Measurements from ENCODE around the gene SH2B2.

SH2B2 gene

DNA sequence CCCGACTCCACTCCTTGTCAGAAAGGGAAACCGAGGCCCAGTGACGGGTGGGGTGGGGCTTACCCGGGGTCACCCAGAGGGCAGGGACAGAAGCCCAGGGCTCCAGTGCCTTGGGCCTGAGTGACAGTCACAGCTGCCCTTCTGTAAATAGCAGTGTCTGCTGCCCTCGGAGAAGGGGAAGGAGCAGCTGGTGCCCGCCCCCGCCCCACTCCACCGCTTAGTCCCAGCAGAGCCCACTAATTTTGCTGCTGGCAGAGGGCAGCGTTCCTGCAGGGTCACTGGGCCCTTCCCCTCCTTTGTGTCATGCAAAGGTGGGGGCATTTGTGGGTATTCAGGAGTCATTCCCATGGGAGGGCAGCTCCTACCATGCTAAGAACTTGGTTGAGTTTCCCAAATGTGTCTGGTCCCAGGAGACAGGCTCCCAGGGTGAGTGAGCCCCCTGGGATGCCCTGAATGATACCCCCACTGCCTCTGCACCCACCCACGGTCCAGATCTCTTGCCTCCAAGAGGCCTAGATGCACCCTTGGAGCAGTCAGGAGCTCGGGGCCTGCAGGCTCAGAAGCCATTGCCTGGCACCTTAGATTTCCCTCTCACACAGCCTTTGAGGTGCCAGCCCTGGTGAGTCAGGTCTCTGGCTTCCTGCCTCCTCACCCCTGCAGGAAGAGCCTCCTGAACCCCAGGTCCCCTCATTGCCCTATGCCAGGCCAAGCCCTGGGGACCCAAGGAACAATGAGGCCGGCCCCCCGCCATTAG, 17.2 kb downstream of the SH2B2 start:
- peak; percentile 31; the same call in 1 of the 3 replicates for ATAC-seq
- TF ChIP-seq, protein P1, sequence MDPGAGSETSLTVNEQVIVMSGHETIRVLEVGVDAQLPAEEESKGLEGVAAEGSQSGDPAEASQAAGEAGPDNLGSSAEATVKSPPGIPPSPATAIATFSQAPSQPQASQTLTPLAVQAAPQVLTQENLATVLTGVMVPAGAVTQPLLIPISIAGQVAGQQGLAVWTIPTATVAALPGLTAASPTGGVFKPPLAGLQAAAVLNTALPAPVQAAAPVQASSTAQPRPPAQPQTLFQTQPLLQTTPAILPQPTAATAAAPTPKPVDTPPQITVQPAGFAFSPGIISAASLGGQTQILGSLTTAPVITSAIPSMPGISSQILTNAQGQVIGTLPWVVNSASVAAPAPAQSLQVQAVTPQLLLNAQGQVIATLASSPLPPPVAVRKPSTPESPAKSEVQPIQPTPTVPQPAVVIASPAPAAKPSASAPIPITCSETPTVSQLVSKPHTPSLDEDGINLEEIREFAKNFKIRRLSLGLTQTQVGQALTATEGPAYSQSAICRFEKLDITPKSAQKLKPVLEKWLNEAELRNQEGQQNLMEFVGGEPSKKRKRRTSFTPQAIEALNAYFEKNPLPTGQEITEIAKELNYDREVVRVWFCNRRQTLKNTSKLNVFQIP (CRISPR knock-in tag; IDR thresholded peaks at IDR 0.05; ENCODE audit: borderline replicate concordance, low read depth) = no peak
- TF ChIP-seq ZNF70 (CRISPR knock-in tag; IDR thresholded peaks at IDR 0.05) (no peak), OSR1 (CRISPR knock-in tag; IDR thresholded peaks at IDR 0.05) (no peak), ARNTL (CRISPR knock-in tag; IDR thresholded peaks at IDR 0.05; ENCODE audit: borderline replicate concordance, low read depth) (no peak), ZFP3 (CRISPR knock-in tag; IDR thresholded peaks at IDR 0.05) (no peak), CSDC2 (CRISPR knock-in tag; IDR thresholded peaks at IDR 0.05) (no peak), ZNF565 (CRISPR knock-in tag; conservative IDR thresholded peaks at IDR 0.05; ENCODE audit: low read depth) (no peak), GLIS3 (CRISPR knock-in tag; IDR thresholded peaks at IDR 0.05) (no peak), PPARA (CRISPR knock-in tag; IDR thresholded peaks at IDR 0.05; ENCODE audit: borderline replicate concordance) (no peak), ZNF8 (CRISPR knock-in tag; IDR thresholded peaks at IDR 0.05) (no peak), RARB (CRISPR knock-in tag; IDR thresholded peaks at IDR 0.05) (no peak), ISL1 (CRISPR knock-in tag; IDR thresholded peaks at IDR 0.05) (no peak), ESRRG (CRISPR knock-in tag; IDR thresholded peaks at IDR 0.05) (no peak), TOX (CRISPR knock-in tag; IDR thresholded peaks at IDR 0.05; ENCODE audit: borderline replicate concordance) (no peak), ZFP30 (CRISPR knock-in tag; IDR thresholded peaks at IDR 0.05) (no peak), BACH2 (CRISPR knock-in tag; IDR thresholded peaks at IDR 0.05; ENCODE audit: borderline replicate concordance) (no peak)
- TF ChIP-seq, protein P2, sequence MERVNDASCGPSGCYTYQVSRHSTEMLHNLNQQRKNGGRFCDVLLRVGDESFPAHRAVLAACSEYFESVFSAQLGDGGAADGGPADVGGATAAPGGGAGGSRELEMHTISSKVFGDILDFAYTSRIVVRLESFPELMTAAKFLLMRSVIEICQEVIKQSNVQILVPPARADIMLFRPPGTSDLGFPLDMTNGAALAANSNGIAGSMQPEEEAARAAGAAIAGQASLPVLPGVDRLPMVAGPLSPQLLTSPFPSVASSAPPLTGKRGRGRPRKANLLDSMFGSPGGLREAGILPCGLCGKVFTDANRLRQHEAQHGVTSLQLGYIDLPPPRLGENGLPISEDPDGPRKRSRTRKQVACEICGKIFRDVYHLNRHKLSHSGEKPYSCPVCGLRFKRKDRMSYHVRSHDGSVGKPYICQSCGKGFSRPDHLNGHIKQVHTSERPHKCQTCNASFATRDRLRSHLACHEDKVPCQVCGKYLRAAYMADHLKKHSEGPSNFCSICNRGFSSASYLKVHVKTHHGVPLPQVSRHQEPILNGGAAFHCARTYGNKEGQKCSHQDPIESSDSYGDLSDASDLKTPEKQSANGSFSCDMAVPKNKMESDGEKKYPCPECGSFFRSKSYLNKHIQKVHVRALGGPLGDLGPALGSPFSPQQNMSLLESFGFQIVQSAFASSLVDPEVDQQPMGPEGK (CRISPR knock-in tag; IDR thresholded peaks at IDR 0.05; ENCODE audit: borderline replicate concordance) = no peak
- TF ChIP-seq, protein P3, sequence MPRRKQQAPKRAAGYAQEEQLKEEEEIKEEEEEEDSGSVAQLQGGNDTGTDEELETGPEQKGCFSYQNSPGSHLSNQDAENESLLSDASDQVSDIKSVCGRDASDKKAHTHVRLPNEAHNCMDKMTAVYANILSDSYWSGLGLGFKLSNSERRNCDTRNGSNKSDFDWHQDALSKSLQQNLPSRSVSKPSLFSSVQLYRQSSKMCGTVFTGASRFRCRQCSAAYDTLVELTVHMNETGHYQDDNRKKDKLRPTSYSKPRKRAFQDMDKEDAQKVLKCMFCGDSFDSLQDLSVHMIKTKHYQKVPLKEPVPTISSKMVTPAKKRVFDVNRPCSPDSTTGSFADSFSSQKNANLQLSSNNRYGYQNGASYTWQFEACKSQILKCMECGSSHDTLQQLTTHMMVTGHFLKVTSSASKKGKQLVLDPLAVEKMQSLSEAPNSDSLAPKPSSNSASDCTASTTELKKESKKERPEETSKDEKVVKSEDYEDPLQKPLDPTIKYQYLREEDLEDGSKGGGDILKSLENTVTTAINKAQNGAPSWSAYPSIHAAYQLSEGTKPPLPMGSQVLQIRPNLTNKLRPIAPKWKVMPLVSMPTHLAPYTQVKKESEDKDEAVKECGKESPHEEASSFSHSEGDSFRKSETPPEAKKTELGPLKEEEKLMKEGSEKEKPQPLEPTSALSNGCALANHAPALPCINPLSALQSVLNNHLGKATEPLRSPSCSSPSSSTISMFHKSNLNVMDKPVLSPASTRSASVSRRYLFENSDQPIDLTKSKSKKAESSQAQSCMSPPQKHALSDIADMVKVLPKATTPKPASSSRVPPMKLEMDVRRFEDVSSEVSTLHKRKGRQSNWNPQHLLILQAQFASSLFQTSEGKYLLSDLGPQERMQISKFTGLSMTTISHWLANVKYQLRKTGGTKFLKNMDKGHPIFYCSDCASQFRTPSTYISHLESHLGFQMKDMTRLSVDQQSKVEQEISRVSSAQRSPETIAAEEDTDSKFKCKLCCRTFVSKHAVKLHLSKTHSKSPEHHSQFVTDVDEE (CRISPR knock-in tag; IDR thresholded peaks at IDR 0.05) = no peak
- TF ChIP-seq, protein P4, sequence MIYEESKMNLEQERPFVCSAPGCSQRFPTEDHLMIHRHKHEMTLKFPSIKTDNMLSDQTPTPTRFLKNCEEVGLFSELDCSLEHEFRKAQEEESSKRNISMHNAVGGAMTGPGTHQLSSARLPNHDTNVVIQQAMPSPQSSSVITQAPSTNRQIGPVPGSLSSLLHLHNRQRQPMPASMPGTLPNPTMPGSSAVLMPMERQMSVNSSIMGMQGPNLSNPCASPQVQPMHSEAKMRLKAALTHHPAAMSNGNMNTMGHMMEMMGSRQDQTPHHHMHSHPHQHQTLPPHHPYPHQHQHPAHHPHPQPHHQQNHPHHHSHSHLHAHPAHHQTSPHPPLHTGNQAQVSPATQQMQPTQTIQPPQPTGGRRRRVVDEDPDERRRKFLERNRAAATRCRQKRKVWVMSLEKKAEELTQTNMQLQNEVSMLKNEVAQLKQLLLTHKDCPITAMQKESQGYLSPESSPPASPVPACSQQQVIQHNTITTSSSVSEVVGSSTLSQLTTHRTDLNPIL (CRISPR knock-in tag; IDR thresholded peaks at IDR 0.05; ENCODE audit: low read depth) = no peak

DNA sequence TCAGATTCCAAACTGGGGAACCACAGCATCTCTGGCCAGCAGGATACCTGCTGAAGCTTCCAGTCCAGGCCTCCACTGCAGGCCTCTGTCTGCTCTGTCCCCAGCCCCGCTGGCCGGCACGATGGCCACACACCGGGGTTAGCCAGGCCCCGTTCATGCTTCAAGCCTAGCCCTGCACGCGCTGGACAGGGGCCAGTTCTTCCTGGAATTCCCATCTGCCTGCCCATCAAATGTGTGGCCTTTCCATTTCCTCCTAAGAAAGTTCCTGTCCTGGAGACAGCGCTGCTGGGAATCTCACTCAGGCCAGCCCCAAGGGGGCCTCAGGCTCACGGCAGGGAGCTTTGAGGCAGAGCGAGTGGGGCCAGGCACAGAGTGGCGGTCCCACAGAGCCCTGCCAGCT, 18.0 kb downstream of the SH2B2 start:
- no peak for TF ChIP-seq GLIS3 (CRISPR knock-in tag; IDR thresholded peaks at IDR 0.05)
- TF ChIP-seq ZNF8 (CRISPR knock-in tag; IDR thresholded peaks at IDR 0.05) = no peak
- TF ChIP-seq CSDC2 (CRISPR knock-in tag; IDR thresholded peaks at IDR 0.05) = no peak
- no peak for TF ChIP-seq SNAI2 (CRISPR knock-in tag; IDR thresholded peaks at IDR 0.05)
- no peak for TF ChIP-seq ZNF70 (CRISPR knock-in tag; IDR thresholded peaks at IDR 0.05)
- TF ChIP-seq ESRRG (CRISPR knock-in tag; IDR thresholded peaks at IDR 0.05) = no peak
- no peak for TF ChIP-seq ZNF565 (CRISPR knock-in tag; conservative IDR thresholded peaks at IDR 0.05; ENCODE audit: low read depth)
- no peak for TF ChIP-seq RARB (CRISPR knock-in tag; IDR thresholded peaks at IDR 0.05)
- no peak for TF ChIP-seq BACH2 (CRISPR knock-in tag; IDR thresholded peaks at IDR 0.05; ENCODE audit: borderline replicate concordance)
- TF ChIP-seq, protein P2 (CRISPR knock-in tag; IDR thresholded peaks at IDR 0.05; ENCODE audit: borderline replicate concordance) = no peak
- ATAC-seq = no peak; the same call in 2 of the 3 replicates
